ENCODE data around the gene MASP2.
"Not testable (repeated sequence)": the region's sequence is repeated elsewhere in the genome, so short reads cannot be mapped to it uniquely, and the experiment has no call there.

Gene MASP2

DNA sequence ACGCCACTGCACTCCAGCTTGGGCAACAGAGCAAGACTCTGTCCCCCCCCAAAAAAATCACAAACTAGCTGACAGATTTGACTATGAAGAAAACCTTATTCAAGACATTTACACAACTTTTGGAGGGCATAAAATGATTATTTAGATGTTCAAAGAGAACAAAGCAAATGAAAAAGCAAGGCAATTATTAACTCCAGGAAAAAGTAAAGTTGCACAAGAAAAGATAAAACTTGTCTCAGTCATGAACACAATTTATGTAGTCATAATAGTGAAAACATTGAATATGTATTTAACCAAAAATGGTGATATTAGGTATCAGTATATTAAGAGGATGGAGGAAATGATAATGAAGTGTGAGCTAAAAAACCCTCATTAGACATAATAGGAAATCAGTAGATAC lies 46.5 kb downstream of the MASP2 start:
- DNase-seq (ENCODE audit: low read depth) = no peak
- H3K4me3 ChIP-seq (replicated peaks; ENCODE audit: low read depth, low read length) = no peak overlapping the region
- TF ChIP-seq, protein P1, sequence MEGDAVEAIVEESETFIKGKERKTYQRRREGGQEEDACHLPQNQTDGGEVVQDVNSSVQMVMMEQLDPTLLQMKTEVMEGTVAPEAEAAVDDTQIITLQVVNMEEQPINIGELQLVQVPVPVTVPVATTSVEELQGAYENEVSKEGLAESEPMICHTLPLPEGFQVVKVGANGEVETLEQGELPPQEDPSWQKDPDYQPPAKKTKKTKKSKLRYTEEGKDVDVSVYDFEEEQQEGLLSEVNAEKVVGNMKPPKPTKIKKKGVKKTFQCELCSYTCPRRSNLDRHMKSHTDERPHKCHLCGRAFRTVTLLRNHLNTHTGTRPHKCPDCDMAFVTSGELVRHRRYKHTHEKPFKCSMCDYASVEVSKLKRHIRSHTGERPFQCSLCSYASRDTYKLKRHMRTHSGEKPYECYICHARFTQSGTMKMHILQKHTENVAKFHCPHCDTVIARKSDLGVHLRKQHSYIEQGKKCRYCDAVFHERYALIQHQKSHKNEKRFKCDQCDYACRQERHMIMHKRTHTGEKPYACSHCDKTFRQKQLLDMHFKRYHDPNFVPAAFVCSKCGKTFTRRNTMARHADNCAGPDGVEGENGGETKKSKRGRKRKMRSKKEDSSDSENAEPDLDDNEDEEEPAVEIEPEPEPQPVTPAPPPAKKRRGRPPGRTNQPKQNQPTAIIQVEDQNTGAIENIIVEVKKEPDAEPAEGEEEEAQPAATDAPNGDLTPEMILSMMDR (IDR thresholded peaks at IDR 0.05; ENCODE audit: low read length, missing control alignments) = no peak

DNA sequence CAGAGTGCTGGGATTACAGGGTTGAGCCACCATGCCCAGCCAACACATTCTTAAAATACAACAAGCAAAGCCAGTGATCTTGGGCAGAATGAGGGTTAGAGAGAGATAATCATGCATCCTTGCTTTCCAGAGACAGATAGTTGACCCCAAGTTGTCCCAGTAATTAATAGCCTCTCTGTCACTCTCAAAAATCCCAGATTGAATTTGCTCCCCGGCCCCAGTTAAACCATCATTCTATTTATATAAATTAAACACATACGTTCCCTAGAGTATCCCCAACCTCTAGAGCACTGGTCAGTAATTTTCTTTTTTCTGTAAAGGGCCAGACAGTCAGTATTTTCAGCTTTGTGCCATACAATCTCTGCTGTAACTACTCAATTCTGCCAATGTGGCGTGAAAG lies 50.9 kb downstream of the MASP2 start:
- TF ChIP-seq, protein P1 (IDR thresholded peaks at IDR 0.05; ENCODE audit: low read length, missing control alignments) = no peak
- DNase-seq (ENCODE audit: low read depth) = no peak
- H3K4me3 ChIP-seq (replicated peaks; ENCODE audit: low read depth, low read length) = no peak overlapping the region

GRCh38 chr1:10992864-10993263 lies 54.2 kb downstream of the MASP2 start:
- TF ChIP-seq, protein P1 (IDR thresholded peaks at IDR 0.05; ENCODE audit: low read length, missing control alignments) = no peak
- no peak overlapping the region for H3K4me3 ChIP-seq (replicated peaks; ENCODE audit: low read depth, low read length)
- no peak for DNase-seq (ENCODE audit: low read depth)

DNA sequence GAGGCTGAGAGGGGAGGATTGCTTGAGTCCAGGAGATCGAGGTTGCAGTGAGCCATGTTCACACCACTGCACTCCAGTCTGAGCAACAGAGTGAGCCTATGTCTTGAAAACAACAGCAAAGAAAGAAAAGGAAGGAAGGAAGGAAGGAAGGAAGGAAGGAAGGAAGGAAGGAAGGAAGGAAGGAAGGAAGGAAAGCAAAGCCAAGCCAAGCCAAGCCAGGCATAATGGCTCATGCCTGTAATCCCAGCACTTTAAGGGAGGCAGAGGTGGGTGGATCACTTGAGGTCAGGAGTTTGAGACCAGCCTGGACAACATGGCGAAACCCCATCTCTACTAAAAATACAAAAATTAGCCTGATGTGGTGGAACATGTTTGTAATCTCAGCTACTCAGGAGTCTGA lies 55.0 kb downstream of the MASP2 start:
- not testable (repeated sequence) for H3K4me3 ChIP-seq (replicated peaks; ENCODE audit: low read depth, low read length); DNase-seq (ENCODE audit: low read depth)

- TF ChIP-seq, protein P1 (IDR thresholded peaks at IDR 0.05; ENCODE audit: low read length, missing control alignments) = no peak
These were observed 56.2 kb downstream of the MASP2 start for GRCh38 chr1:10990828-10991227.

GRCh38 chr1:10989920-10990516 lies 57.0 kb downstream of the MASP2 start:
- DNase-seq (ENCODE audit: low read depth); H3K4me3 ChIP-seq (replicated peaks; ENCODE audit: low read depth, low read length): not testable (repeated sequence)

More at GRCh38 chr1:10990828-10991227, 56.2 kb downstream of the MASP2 start:
- DNase-seq (ENCODE audit: low read depth) = no peak
- no peak overlapping the region for H3K4me3 ChIP-seq (replicated peaks; ENCODE audit: low read depth, low read length)

DNA sequence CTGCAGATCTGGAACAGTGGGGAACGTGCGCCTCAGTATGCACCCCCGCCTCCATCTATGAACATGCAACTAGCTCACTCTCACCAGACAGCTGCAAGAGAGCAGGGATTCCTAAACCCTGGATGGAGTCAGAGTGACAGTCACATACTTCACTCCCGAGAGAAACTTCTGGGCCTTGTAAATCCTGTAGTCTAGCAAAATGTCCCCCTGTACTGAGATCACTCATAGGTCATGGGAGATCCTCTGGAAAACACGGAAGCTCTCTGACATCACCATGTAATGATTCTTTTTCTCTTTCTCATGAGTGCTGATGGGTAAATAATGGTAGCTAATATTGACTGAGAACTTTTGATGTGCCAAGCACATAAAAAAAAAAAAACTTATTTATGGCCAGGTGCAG lies 57.9 kb downstream of the MASP2 start:
- no peak overlapping the region for H3K4me3 ChIP-seq (replicated peaks; ENCODE audit: low read depth, low read length)
- TF ChIP-seq, protein P1 (IDR thresholded peaks at IDR 0.05; ENCODE audit: low read length, missing control alignments) = no peak
- no peak for DNase-seq (ENCODE audit: low read depth)

- TF ChIP-seq, protein P1 (IDR thresholded peaks at IDR 0.05; ENCODE audit: low read length, missing control alignments) = no peak
These were observed 59.1 kb downstream of the MASP2 start for GRCh38 chr1:10987840-10988417.

More at GRCh38 chr1:10987840-10988417, 59.1 kb downstream of the MASP2 start:
- DNase-seq (ENCODE audit: low read depth) = no peak
- H3K4me3 ChIP-seq (replicated peaks; ENCODE audit: low read depth, low read length) = no peak overlapping the region
